Psoas muscle (tissue), 8 donors: ENCODE results near the gene MEIOB. TPM values are rescaled to one million over a fixed set of nuclear protein-coding genes. Genes with fewer than 3 reads are reported as not detected.
A peak's percentile ranks its signal among the peaks of the same experiment; 100 is the strongest.

Experiments used
- ATAC-seq, 4 donors: fragments of 200-7000 bp; cut with Tn5 transposase; one replicate each; pipeline ENCODE4 v1.9.1; 2020; ENCODE audit warnings: moderate library complexity in 3 of 4, mild to moderate bottlenecking in 2 of 4
- DNase-seq, 2 donors: peaks; one replicate each; pipeline ENCODE4 v3.0.0-alpha.2; 2020
- H3K27ac ChIP-seq: fragments of 200-600 bp; one replicate; pipeline ENCODE4 v1.8.0; 2022
- H3K27me3 ChIP-seq, 3 donors: fragments of 200-600 bp in 1 of 3; one replicate each; pipeline versions ENCODE4 v1.6.1 to v1.8.0; 2013 to 2022; ENCODE audit warnings: low read length in 2 of 3, mild to moderate bottlenecking in 2 of 3, moderate library complexity in 1 of 3; ENCODE audit not compliant: insufficient read depth in 3 of 3
- H3K36me3 ChIP-seq, 2 donors: fragments of 200-600 bp in 1 of 2; one replicate each; pipeline versions ENCODE4 v1.6.1 to v1.8.0; 2013 to 2022; ENCODE audit warnings: low read depth in 1 of 2, mild to moderate bottlenecking in 1 of 2, moderate library complexity in 1 of 2; ENCODE audit not compliant: insufficient read depth in 1 of 2
- H3K4me1 ChIP-seq: fragments of 200-600 bp; one replicate; pipeline ENCODE4 v1.8.0; 2022
- H3K4me3 ChIP-seq: fragments of 200-600 bp; one replicate; pipeline ENCODE4 v1.8.0; 2022; ENCODE audit warnings: mild to moderate bottlenecking
- H3K9me3 ChIP-seq: fragments of 200-600 bp; one replicate; pipeline ENCODE4 v1.8.0; 2022
- CTCF ChIP-seq: fragments of 200-600 bp; IDR thresholded peaks from one replicate; pipeline ENCODE4 v1.8.0; 2022; ENCODE audit warnings: antibody characterized with exemption
- WGBS, 3 donors: extraction: QIAGEN DNeasy Blood & Tissue Kit; methylation state at CpG; one replicate each; pipeline versions ENCODE4 v1.1.6 to v1.1.7; 2013; 5-methylcytosine and 5-hydroxymethylcytosine counted together
- intact Hi-C, 2 donors: fragments of 100-400 bp; cut with DNase I; formaldehyde crosslinking; loops; one replicate each; pipeline versions ENCODE4 v1.11.0 to v1.14.2; 2022
- polyA plus RNA-seq, 3 donors: library from polyadenylated mRNA; stranded (reverse); fragments of 200-250 nt; gene quantifications; one replicate each; pipeline ENCODE4 v1.2.3, GENCODE V29; 2013
- total RNA-seq, 4 donors: library from RNA; stranded (reverse); fragmentation: NEBNext Ultra II Directional in 2 of 4; extraction: Animal tissue kit (Norgen Biotek cat#: 25700) in 2 of 4; gene quantifications; one replicate each; pipeline versions ENCODE4 v1.2.1 to v1.2.4, GENCODE V29; 2021 to 2023
- donor health status: healthy with polysubstance abuse.
- donor health status: DM: no; HTN: no; CAD: no; lungs with moderate emphysema.
- donor health status: Bipolar disorder and iron deficiency.
- donor health status: healthy.
- donor health status: DM: yes; HTN: yes; CAD: no.
- donor health status: DM: no; HTN: no; CAD: no.
- donor health status: DM: no; HTN: no; CAD: no.
- donor health status: DM: yes; HTN: yes; CAD: no.

Gene MEIOB
- total and polyA plus RNA-seq, 7 donors: not detected

GRCh38 chr16:1812732-1813163 lies 59.2 kb downstream of the MEIOB start:
- no peak overlapping the region for H3K27ac ChIP-seq
- no peaks in the 10 kb centered on the region for H3K9me3 ChIP-seq
- no peaks in the 10 kb centered on the region for H3K27me3 ChIP-seq
- no peak overlapping the region for H3K4me3 ChIP-seq
- TF ChIP-seq CTCF: peak; percentile 22
- H3K4me1 ChIP-seq: no peaks in the 10 kb centered on the region
- DNase-seq: no peak
- peak; percentile 61 to 79 (median 74) for ATAC-seq
- intact Hi-C loops: no loop called here
- 28 to 39% (median 34%) methylated on average over 17 of the region's 17 CpGs for WGBS, 3 donors
- H3K36me3 ChIP-seq: peaks cover 0 to 66% of the 10 kb centered on the region in 2 donors

- TF ChIP-seq CTCF: no peak
- whole genome bisulfite sequencing, 3 donors: 94% methylated on average over 16 of the region's 16 CpGs
- H3K36me3 ChIP-seq: peaks cover 0 to 65% of the 10 kb centered on the region in 2 donors
- ATAC-seq (no peak), DNase-seq (no peak)
- no peaks in the 10 kb centered on the region for H3K27me3 ChIP-seq
- H3K27ac ChIP-seq: no peak overlapping the region
- H3K4me3 ChIP-seq: no peak overlapping the region
- intact Hi-C loops: no loop called here
- no peaks in the 10 kb centered on the region for H3K9me3 ChIP-seq
- H3K4me1 ChIP-seq: no peaks in the 10 kb centered on the region
Observed at GRCh38 chr16:1810536-1810935, 61.4 kb downstream of the MEIOB start.

GRCh38 chr16:1810106-1810505 lies 61.9 kb downstream of the MEIOB start:
- no peaks in the 10 kb centered on the region for H3K9me3 ChIP-seq
- H3K27ac ChIP-seq: no peak overlapping the region
- H3K4me1 ChIP-seq: no peaks in the 10 kb centered on the region

GRCh38 chr16:1809281-1809801 lies 62.6 kb downstream of the MEIOB start:
- no peaks in the 10 kb centered on the region for H3K27me3 ChIP-seq
- WGBS, 3 donors: 68 to 76% (median 71%) methylated on average over 27 to 28 of the region's 28 CpGs
- peaks cover 0 to 64% of the 10 kb centered on the region in 2 donors for H3K36me3 ChIP-seq
- DNase-seq (peak in 1 of 2 donors; percentile 39), ATAC-seq (no peak)
- H3K27ac ChIP-seq: no peak overlapping the region
- intact Hi-C loops: no loop called here
- no peak for TF ChIP-seq CTCF
- H3K4me1 ChIP-seq: no peaks in the 10 kb centered on the region
- H3K4me3 ChIP-seq: no peak overlapping the region
- no peaks in the 10 kb centered on the region for H3K9me3 ChIP-seq

More at GRCh38 chr16:1810106-1810505, 61.9 kb downstream of the MEIOB start:
- Histone ChIP-seq H3K4me3 (no peak overlapping the region), H3K27me3 (no peaks in the 10 kb centered on the region), H3K36me3 (peaks cover 0 to 65% of the 10 kb centered on the region in 2 donors)
- no peak for TF ChIP-seq CTCF
- intact Hi-C loops: no loop called here
- DNase-seq: no peak
- WGBS, 3 donors: 94 to 96% (median 94%) methylated on average over 16 of the region's 16 CpGs
- no peak for ATAC-seq

- no peaks in the 10 kb centered on the region for H3K27me3 ChIP-seq
- intact Hi-C loops: no loop called here
- H3K9me3 ChIP-seq: no peaks in the 10 kb centered on the region
- H3K36me3 ChIP-seq: peaks cover 0 to 58% of the 10 kb centered on the region in 2 donors
- no peak overlapping the region for H3K27ac ChIP-seq
- ATAC-seq: no peak
- no peaks in the 10 kb centered on the region for H3K4me1 ChIP-seq
- WGBS, 3 donors: 79 to 87% (median 79%) methylated on average over 18 of the region's 18 CpGs
- no peak overlapping the region for H3K4me3 ChIP-seq
- DNase-seq: peak in 1 of 2 donors; percentile 45
- no peak for TF ChIP-seq CTCF
Observed at GRCh38 chr16:1808691-1809090, 63.3 kb downstream of the MEIOB start.
